Caki2 (cell line): ENCODE measurements around the gene MCOLN1. TPM values are rescaled to one million over a fixed set of nuclear protein-coding genes. Genes with fewer than 3 reads are reported as not detected.

ENCODE experiments used
- DNase-seq: peaks from one replicate; pipeline ENCODE4 v3.0.0-alpha.2; 2015; ENCODE audit warnings: low read depth
- in situ Hi-C: cut with HindIII; loops from 2 replicates; pipeline ENCODE4 v1.10.0; 2016; ENCODE audit warnings: low sequenced_read_pairs, low pct_unique_long_range_greater_than_20kb, mixed read lengths
- total RNA-seq: library from RNA; depleted of rRNA; stranded (reverse); fragments of >200 nt; shearing (Covaris generic); gene quantifications from 2 replicates; pipeline ENCODE4 v1.2.3, GENCODE V29; 2014; ENCODE audit warnings: low replicate concordance

The MCOLN1 gene
- total RNA-seq, 1 experiment from 2014 or later: 3.2 TPM

DNA sequence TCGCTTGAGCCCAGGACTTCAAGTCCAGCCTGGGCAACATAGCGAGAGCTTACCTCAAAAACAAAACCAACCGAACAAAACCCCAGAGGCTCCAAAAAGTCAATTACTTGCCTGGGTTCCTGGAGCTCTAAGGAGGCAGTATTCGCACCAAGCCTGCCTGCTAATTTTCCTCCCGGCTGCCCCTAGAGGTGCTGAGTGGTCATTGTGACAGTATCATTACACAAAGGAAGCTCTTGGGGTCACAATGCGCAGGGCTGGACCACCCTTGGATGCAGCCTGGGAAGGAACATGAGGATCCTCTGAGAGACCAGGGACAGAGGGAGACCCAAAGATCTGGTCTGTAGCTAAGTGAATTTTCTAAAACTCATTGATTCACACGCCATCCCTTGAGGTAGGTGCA is 25.1 kb upstream of the MCOLN1 start:
- no peak for DNase-seq
- in situ Hi-C loops: no loop called here

DNA sequence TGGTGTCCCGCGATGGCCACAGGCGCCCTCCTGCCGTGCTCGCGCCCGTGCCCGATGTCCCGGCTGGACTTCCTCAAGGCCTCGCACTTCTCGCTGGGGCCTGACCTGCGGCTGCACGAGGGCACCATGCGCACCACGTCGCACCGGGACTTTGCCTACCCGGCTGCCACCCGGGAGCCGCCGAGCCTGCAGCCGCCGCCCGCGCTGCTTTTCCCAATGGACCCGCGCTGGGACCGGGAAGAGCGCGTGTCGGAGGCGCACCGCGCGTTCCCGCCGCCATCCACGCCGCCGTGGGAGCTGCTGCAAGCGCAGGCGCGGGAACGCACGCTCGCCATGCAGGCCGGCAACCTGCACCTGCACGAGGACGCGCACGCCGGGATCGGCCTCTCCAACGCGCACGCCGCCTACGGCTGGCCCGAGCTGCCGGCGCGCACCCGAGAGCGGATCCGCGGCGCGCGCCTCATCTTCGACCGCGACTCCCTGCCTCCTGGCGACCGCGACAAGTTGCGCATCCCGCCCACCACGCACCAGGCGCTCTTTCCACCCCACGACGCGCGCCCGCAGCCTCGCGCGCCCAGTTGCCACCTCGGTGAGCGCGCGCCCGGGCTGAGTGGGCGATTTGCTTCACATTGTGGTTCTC is 21.5 kb upstream of the MCOLN1 start:
- in situ Hi-C loops: no loop called here
- DNase-seq: no peak

DNA sequence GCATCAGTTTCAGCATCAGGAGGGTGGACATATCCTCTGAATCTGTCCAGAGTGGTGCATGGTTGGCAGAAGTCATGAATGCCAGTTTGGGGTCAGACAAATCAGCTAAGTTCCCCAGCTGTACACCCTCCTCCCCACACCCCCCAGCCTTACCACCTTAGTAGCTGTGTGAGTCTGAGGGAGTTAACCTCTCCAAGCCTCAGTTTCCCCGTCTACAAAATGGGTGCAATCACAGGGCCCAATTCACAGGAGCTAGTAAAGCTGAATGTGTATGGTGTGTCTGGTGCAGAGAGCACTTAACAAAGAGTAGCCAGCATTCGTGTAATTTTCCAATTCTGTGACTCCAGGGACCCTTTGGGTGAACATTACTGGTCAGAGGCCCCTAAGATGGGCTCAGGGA is 19.9 kb upstream of the MCOLN1 start:
- in situ Hi-C loops: no loop called here
- no peak for DNase-seq

DNA sequence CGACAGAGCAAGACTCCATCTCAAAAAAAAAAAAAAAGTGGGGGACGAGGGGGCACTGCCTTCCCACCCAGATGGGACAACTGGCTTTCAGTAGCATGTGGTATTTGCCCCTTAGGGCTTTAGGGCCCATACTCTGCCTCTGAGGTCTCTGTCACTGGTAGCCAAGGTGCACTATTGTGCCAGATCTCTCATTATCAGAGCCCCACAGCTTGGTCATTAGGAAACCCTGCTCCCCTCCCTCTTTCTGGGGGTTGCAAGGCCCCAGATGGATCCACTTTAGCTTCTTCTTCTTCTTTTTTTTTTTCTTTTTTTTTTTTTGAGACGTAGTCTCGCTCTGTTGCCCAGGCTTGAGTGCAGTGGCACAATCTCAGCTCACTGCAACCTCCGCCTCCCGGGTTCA is 17.7 kb upstream of the MCOLN1 start:
- no peak for DNase-seq
- in situ Hi-C loops: no loop called here

DNA sequence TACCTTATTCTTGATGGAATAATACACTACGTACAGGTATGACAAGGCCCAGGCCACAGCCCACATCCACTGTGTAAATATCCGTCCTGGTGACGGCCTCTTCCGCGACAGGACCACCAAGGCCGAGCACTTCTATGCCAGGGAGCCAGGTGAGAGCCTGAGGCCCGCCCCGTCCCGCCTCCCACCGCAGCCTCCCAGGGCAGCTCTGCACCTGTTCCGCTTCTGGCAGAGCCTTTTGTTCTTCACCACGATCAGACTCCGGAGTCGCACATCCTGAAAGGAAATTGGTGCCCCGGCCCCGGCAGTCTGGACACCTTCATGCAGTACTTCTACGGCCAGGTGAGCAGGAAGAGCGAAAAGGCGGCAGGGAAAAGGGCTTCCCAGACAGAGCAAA is 17.1 kb upstream of the MCOLN1 start:
- no peak for DNase-seq
- in situ Hi-C loops: no loop called here

DNA sequence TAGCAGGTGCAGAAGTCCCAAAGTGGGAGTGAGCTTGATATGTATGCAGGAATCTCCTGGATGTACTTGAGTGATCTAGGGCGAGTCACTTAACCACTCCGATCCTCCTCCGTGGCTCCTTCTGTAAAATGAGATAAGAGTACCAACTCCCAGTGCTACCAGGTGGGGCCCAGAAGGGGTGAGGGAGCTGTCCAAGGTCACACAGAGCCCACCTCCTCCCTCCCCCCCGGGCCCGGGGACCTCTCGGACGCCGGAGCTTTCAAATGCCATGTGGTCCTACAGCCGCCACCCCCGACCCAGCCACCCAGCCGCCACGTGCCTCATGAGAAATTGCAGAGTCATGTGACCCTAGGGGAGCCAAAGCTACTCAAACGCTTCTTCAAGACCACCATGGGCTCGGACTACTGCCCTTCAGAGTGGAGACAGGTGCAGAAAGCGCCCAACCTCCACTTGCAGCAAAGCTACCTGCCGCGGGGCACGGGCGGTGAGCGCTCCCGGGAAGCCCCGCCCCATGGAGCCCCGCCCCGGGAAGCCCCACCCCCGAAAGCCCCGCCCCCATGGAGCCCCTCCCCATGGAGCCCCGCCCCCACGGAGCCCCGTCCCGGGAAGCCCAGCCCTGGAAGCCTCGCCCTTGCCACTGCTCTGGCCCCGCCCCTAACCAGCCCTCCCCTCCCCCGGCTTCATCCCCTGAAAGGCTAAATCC is 16.6 kb upstream of the MCOLN1 start:
- DNase-seq: peak; percentile 37
- in situ Hi-C loops: no loop called here

DNA sequence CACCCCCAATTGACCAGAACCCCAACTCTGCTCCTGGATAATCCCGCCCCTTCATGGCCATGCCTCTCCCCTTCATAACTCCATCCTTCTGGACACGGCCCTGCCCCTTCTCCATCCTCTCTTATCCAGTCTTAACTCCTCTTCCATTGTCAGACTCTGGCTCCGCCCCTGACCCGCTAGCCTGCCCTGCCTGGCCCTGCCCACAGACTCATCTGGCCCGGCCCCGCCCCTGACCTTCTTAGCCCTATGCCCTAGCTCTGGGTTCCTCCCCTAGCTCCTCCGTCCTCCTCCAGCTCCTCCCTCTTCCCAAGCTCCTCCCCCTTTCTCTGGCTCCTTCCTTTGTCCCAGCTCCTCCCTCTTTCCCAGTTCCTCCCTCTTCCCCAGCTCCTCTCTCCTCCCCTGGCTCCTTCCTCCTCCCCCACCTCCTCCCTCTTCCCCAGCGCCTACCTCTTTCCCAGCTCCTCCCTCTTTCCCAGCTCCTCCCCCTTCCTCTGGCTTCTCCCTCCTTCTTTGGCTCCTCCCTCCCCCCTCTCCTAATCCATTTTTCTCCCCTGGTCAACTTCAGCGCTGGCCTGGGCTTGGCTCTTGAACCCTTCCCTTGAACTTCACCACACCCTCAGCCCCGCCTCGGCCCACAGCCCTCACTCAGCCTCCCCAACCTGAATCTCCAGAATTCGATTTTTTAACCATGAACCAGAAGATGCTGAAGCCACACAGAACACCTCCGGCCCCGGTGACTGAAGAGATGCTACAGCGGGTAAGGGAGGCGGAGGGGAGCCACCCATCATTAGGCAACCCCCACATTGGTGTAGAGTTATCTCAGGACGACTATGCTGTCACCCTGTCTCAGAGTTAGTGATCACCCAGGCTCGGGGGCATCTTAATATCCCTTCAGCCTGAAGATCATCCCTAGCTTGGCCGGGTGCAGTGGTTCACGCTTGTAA is 15.8 kb upstream of the MCOLN1 start:
- peak; percentile 98 for DNase-seq
- in situ Hi-C loops: no loop called here

DNA sequence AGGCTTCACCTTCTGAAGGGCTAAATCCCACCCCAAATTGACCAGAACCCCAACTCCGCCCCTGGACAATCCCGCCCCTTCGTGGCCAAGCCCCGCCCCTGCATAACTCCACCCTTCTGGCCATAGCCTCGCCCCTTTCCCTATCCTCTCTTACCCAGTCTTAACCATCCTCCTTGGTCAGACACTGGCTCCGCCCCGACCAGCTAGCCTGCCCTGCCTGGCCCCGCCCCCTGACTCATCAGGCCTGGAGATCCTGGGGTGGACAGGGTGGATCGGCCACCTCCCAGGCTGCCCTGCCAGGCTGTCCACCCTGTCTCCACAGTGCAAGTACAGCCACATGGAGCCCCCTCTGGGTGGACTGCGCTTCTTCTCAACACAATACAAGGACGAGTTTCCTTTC is 14.5 kb upstream of the MCOLN1 start:
- in situ Hi-C loops: no loop called here
- DNase-seq: peak; percentile 84

DNA sequence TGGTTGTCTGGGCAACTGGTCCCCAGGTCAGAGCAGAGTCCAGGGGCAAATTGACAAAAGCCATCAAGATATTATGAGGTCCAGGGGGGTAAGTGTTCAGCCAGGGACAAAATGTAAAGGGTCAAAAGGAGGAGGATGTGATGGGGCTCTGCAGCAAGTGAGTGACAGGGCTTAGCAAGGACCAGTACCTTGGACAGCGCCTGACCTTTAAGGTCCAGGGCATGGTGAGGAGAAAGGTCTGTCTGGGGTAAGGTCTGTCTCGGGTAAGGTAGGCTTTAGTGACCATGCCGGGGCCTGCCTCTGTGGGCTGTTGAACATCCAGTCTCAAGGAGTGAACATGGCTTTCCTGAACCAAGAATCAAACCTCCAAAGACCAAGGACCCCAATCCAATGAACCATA is 12.8 kb upstream of the MCOLN1 start:
- no peak for DNase-seq
- in situ Hi-C loops: no loop called here

DNA sequence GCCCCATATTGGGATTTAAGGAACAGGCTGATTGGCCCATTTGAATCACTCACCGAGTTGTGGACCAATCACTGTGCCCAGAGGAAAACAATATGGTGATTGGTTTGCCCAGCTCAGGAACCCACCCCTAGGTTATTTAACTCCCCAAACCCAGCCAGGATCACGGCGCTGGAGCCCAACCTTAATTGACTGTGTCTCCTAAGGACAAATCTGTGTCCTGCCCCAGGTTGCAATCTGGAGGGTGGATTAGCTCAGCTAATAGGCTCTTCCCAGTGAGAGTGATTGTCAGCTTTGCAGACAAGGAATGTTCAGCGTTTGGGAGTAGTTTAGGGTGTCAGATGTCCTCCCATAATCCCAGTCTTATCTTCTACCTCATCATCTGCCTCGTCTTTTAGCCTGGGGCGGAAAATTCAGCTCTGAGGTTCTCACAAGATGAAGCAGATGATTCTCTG is 10.0 kb upstream of the MCOLN1 start:
- in situ Hi-C loops: no loop called here
- no peak for DNase-seq

DNA sequence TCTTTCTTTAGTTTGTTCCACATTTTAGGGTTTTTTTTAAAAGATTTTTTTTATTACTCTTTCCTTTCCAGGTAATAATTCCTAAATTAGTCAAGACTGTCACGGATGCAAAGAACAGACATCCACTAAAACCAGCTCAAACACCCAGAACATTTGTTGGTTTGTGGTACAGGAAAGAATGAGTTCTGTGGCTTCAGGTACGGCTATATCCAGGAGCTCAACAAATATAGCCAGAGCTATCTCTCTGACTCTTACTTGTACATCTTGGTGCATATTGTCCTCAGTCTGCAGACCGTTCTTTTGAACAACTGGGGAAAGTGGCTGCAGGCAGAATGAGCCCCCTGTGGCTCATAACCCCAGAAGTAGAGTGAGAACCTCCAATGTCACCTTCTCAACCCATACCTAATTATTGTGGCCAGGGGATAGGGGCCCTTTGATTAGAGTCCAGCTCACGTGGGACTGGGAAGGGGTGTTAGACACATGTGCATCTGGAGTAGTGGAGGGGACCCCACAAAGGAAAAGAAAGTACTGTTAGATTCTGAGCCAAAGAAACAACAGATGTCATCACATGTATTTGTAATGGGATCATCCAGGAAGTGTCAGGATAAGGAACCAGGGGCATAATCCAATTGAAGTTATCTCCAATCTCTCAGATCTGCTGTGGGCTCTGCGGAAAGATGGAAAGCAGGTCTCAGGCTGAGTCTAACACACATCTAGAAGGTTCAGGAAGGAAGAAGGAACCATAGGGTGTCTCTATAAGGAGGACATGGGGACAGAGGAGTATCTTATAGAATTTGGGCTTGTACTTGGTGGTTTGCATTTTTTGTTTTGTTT is 8.4 kb upstream of the MCOLN1 start:
- DNase-seq: no peak
- in situ Hi-C loops: no loop called here

DNA sequence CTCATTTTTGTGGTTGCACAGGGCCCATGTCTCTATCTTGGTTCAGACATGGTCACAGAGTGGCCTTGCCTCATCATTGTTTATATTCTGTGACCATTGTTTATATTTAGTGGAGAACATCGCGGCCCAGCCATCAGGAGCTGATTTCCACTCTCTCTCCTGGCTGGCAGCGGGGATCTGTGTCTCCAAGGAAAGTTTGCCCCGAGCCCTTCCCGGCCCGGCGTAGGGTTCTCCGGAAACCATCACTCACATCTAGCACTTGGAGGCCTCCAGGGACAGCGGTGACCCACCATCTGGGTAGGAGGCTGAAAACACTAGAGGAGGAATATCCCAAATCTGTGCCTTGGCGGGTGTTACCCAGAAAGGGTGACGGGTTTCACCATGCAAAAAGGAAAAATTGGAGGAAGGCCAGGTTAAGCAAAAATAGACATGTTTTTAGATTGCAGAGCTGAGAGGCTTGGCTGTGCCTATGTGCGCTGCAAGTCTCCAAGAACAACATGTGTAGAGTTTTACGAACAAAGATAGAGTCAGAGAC is 7.2 kb upstream of the MCOLN1 start:
- in situ Hi-C loops: no loop called here

DNA sequence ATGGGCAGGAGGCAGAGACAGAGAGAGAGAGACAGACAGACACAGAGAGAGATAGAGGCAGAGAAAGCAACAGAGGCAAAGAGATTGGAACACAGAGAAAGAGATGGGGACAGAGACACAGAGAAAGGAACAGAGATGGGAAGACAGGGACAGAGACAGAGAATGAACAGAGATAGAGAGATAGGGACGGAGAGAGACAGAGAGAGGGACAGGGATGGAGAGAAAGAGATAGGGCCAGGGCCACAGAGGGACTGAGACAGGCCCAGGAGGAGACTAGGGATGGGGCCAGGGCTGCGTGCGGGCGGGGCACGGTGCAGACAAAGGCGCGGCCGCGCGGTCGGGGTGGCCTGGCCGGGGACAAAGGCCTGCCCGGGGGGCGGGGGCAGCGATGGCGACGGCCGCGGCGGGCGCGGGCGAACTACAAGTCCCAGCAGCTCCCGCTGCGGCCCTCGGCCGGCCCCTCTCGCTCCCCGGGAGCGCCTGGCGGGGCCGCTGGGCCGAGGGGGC is 6.7 kb upstream of the MCOLN1 start, which contains the start of gene ZNF358:
TSS of gene ZNF358 (plus strand) at position 459 of the 507 bp plus-strand sequence. CDS start 3,140 bp downstream, outside the sequence.
- in situ Hi-C loops: no loop called here

More for the DNA sequence above, 7.2 kb upstream of the MCOLN1 start:
- DNase-seq: no peak

DNA sequence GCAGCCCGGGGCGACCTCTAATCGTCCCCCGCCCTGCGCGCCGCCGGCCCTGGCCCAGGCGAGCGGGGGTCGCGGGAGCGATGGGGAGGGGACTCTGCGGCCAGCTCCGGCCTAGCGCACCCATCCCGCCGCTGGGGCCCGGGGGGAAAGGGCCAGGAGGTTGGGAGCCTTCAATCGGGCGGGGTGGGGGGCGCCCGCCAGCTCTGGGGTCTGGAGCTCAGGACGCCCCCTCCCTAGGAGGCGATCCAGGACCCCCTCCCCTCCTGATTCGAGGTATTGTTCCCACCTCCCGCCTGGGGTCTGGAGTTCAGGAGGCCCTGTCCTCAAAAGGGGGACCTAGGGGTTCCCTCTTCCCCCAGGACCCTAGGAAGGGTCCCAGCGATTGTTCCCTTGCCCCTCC is 6.1 kb upstream of the MCOLN1 start:
- DNase-seq: no peak
- in situ Hi-C loops: no loop called here

More for the DNA sequence above, 6.7 kb upstream of the MCOLN1 start, which contains the start of gene ZNF358:
- DNase-seq: no peak

DNA sequence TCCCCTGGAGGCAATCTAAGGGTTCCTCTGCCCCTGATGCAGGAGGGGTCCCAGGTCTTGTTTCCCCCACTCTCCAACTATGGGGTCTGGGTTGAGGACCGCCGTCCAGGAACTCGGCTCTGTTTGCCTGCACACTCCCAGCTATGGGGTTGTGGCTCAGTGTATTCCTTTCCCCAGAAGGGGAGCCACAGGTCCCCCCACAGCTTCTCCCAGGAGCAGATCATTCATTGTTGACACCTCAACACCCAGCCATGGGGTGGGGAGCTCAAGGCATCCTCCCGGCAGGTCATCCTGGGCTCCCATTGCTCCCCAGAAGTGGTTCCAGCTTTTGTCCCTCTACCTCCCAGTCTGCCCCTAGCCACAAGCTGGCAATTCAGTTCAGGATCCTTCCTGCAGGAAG is 5.5 kb upstream of the MCOLN1 start:
- DNase-seq: no peak
- in situ Hi-C loops: no loop called here

DNA sequence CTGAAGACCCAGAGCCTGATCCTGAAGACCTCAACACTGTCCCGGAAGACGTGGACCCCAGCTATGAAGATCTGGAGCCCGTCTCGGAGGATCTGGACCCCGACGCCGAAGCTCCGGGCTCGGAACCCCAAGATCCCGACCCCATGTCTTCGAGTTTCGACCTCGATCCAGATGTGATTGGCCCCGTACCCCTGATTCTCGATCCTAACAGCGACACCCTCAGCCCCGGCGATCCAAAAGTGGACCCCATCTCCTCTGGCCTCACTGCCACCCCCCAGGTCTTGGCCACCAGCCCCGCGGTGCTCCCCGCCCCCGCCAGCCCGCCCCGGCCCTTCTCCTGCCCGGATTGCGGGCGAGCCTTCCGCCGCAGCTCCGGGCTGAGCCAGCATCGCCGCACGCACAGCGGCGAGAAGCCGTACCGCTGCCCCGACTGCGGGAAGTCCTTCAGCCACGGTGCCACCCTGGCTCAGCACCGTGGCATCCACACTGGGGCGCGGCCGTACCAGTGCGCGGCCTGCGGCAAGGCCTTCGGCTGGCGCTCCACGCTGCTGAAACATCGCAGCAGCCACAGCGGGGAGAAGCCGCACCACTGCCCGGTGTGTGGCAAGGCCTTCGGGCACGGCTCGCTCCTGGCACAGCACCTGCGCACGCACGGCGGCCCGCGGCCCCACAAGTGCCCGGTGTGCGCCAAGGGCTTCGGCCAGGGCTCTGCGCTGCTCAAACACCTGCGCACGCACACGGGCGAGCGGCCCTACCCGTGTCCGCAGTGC is 2.9 kb upstream of the MCOLN1 start:
- no peak for DNase-seq
- in situ Hi-C loops: no loop called here
